HG02678 (cell line): ENCODE measurements around the gene SIMC1.
A peak's percentile ranks its signal among the peaks of the same experiment; 100 is the strongest.
"Not testable (repeated sequence)": the region's sequence is repeated elsewhere in the genome, so short reads cannot be mapped to it uniquely, and the experiment has no call there.

Experiments used
- ATAC-seq: cut with Tn5 transposase; IDR thresholded peaks from one replicate; pipeline ENCODE4 v1.9.1; 2021; ENCODE audit warnings: mild to moderate bottlenecking, moderate library complexity; ENCODE audit not compliant: unreplicated experiment

SIMC1 gene

GRCh38 chr5:176214466-176215021 is 23.7 kb upstream of the SIMC1 start:
- not testable (repeated sequence) for ATAC-seq

DNA sequence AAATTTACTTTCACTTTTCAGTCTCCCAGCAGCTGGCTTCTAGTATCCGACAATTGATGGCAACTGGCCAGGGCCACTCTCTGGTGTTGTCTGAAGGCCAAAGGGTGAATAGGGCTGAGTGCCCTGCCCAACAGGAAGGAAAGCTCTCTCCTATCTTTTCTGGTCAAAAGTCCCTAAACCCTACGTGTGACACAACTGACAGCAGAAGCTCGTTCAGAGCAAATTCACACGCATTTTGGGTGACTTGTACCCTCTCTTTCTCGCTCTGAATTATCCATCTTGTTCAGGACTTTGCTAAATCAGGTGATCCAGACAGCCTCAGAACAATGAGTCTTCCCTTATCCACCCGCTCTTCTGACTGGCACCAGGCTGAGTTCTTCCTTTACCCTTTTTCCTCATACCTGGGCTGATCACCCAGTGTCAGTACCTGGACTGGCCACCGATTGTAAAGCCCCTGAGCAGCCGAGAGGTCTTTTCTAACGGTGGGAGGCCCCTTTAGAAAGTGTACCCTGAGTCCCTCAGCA is 21.8 kb upstream of the SIMC1 start:
- not testable (repeated sequence) for ATAC-seq

GRCh38 chr5:176217188-176217729 is 21.0 kb upstream of the SIMC1 start:
- ATAC-seq = not testable (repeated sequence)

DNA sequence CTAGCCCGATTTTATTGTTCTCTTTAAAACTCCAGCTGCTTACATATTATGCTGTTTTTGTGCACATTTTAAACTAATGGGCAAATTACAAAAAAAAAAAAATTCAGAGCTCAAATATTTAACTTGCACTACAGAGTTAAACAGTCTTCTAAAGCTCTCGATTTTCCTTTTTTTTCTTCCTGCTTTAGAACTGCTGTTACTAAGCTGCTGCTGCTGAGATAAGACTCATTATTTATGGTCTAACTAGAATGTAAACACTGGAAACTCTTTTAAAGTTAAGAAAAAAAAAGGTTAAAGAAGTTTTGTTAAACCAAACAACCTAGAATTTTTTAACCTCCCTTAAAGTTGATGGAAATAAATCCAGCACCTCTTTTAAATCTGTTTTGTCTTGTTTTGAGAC is 20.5 kb upstream of the SIMC1 start:
- not testable (repeated sequence) for ATAC-seq

DNA sequence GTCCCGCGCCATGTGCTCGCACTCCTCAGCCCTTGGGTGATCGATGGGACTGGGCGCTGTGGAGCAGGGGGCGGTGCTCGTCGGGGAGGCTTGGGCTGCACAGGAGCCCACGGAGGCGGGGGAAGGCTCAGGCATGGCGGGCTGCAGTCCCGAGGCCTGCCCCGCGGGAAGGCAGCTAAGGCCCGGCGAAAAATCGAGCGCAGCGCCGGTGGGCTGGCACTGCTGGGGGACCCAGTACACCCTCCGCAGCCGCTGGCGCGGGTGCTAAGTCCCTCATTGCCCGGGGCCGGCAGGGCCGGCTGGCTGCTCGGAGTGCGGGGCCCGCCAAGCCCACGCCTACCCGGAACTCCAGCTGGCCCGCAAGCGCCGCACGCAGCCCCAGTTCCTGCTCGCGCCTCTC is 16.2 kb upstream of the SIMC1 start:
- ATAC-seq = not testable (repeated sequence)

DNA sequence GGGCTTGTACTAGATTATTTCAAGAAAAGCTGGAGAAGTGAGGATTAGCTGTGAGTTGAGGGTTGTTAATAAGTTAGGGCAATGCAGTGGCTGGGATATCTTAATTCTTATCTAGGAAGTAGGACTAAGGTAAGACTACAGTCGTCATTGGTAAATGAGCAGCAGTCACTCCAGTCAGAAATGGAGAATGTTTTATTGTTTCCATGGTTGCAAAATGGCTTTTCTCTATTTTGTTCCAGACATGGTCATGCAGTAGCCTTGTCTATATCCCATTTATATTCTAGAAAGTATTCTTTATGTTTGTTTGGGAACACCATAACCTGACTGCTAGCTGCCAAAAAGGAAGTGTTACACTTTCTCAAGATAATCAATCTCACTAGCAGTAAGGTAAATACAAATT is 9.9 kb upstream of the SIMC1 start:
- ATAC-seq = not testable (repeated sequence)

DNA sequence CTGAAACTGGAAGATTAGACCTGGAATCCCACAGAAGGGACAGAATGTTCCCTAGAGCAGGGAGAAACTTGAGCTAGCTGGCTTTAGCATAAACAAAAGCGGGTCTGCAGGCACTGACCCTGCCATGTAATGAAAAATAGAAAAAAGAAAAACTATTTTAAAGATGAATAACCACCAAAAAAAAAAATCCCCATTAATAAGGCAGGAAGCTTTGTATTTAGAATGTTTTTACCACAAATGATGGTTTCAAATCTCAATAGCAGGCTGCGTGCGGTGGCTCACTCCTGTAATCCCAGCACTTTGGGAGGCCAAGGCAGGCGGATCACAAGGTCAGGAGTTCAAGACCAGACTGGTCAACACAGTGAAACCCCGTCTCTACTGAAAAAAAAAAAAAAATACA is 5.0 kb upstream of the SIMC1 start:
- not testable (repeated sequence) for ATAC-seq

DNA sequence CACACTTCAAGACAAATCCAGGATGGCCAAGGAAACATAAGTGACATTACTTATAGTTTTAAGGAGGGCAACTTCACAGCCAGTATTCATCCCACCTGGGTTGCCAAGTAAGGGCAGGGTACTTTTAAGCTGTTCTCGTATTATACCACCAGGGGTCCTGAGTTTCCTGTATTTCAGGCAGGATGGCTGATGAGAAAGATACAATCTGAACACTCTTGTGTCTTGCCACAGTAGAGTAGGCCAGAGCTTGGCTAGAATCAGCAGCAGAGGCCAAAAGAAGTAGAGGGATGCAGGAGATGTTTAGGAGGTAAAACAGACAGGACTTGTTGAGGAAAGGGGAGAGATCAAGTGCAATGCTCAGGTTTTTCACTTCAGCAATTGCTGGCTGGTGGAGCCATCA is 3.1 kb upstream of the SIMC1 start:
- ATAC-seq = peak; percentile 41

- peak; percentile 14 for ATAC-seq
These were observed 540 bp downstream of the SIMC1 start for GRCh38 chr5:176238645-176239283.

- ATAC-seq = not testable (repeated sequence)
These were observed 1.1 kb downstream of the SIMC1 start for GRCh38 chr5:176239304-176239703.

GRCh38 chr5:176244318-176244717 is 6.1 kb downstream of the SIMC1 start:
- ATAC-seq = not testable (repeated sequence)

GRCh38 chr5:176245074-176245473 is 6.8 kb downstream of the SIMC1 start:
- ATAC-seq = not testable (repeated sequence)

DNA sequence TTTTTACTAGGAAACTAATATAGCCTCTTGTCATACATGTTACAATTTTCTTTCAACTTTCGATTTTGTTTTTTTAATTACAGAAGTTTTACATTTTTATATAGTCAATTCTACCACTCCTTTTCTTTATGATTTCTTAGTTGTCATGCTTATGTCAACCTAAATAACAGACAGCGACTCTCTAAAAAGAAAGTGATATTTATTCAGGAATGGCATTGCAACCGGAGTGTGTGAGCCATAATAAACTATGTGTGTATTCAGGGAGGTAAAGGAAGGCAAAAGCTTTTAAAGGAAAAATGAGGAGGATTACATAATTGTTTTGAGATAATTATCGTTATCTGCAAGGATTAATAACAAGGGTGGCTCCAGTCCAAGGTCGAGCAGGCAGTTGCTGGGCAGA is 7.3 kb downstream of the SIMC1 start:
- not testable (repeated sequence) for ATAC-seq

DNA sequence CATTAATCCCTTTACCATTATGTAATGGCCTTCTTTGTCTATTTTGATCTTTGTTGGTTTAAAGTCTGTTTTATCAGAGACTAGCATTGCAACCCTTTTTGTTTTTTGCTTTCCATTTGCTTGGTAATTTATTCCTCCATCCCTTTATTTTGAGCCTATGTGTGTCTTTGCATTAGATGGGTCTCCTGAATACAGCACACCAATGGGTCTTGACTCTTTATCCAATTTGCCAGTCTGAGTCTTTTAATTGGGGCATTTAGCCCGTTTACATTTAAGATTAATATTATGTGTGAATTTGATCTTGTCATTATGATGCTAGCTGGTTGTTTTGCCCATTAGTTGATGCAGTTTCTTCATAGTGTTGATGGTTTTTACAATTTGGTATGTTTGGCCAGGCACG is 12.5 kb downstream of the SIMC1 start:
- not testable (repeated sequence) for ATAC-seq

DNA sequence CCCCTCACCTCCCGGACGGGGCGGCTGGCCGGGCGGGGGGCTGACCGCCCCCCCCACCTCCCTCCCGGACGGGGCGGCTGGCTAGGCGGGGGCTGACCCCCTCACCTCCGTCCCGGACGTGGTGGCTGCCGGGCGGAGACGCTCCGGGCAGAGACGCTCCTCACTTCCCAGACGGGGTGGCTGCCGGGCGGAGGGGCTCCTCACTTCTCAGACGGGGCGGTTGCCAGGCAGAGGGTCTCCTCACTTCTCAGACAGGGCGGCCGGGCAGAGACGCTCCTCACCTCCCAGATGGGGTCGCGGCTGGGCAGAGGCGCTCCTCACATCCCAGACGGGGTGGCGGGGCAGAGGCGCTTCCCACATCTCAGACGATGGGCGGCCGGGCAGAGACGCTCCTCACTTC is 13.9 kb downstream of the SIMC1 start:
- not testable (repeated sequence) for ATAC-seq

DNA sequence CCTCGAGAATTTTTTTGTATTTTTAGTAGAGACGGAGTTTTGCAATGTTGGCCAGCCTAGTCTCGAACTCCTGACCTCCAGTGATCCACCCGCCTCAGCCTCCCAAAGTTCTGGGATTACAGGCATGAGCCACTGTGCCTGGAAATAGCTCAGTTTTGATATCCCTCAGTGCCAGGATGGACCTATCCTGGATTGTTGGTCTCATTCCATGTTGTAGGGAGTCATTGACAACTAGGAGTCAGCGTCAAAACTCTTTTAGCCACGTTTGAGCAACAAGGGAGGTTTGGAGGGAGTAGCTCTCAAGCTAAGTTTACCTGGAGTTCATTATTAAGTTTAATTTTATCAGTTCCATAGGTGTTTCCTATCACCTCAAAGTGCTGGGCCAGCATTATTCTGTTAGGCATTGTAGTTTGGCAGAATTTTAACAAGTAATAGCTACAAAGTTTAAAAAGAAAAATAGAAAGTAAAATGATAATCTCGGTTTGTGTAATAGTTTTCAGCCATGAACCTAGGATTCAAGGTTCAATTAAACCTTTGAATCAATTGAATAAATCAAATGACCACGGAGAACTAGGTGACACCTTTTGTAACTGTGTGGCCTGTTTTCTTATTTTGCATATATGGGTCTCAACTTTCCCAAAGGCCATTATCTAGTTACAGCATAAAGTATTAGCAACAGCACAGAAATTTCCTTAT is 15.3 kb downstream of the SIMC1 start:
- not testable (repeated sequence) for ATAC-seq

DNA sequence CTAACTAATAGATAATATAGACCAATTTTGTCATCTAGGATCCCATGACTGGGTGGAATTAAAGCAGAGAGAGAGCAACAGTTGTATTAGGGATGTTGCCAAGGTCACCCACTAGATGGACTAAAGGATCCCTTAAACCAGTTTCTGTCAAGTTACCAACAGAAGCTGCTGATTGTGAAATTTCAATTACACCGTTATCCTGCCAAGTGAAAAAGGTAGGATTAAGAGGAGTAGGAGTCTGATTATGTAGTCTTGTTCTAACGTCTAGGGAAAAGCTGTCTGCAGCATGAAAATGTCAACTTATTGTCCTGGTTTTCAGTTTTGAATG is 15.8 kb downstream of the SIMC1 start:
- ATAC-seq = not testable (repeated sequence)

GRCh38 chr5:176257871-176258505 is 19.8 kb downstream of the SIMC1 start:
- ATAC-seq = not testable (repeated sequence)

GRCh38 chr5:176260682-176261081 is 22.5 kb downstream of the SIMC1 start:
- ATAC-seq = not testable (repeated sequence)

- ATAC-seq = not testable (repeated sequence)
These were observed 28.2 kb downstream of the SIMC1 start for GRCh38 chr5:176266448-176266847.

DNA sequence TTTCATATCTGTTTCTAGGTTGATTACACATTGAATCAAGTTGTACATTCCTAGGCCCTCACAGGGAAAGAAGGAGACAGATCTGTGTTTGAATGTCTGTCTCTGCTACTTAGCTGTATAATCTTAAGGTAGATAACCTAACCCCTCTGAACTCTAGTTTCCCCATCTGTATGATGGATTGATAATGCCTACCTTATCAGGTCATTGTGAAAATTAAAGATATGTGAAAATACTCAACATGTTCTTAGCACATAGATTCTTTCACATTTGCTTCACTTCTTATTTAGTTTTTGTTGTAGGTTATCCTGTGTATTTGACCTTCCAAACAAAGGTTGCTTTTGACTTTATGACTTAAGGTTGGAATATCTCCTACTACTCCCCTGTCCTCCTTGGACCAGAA is 50.8 kb downstream of the SIMC1 start:
- ATAC-seq = not testable (repeated sequence)
